H4 (cell line): ENCODE data around the gene ANO10. TPM values are rescaled to one million over a fixed set of nuclear protein-coding genes. Genes with fewer than 3 reads are reported as not detected.

Experiments
- DNase-seq: peaks from one replicate; pipeline ENCODE4 v3.0.0-alpha.2; 2015; ENCODE audit warnings: low spot score
- total RNA-seq: library from RNA; depleted of rRNA; stranded (reverse); fragments of >200 nt; shearing (Covaris generic); gene quantifications from 2 replicates; pipeline ENCODE4 v1.2.3, GENCODE V29; 2014

Gene ANO10
- total RNA-seq, 1 experiment from 2014 or later = 17.5 TPM

DNA sequence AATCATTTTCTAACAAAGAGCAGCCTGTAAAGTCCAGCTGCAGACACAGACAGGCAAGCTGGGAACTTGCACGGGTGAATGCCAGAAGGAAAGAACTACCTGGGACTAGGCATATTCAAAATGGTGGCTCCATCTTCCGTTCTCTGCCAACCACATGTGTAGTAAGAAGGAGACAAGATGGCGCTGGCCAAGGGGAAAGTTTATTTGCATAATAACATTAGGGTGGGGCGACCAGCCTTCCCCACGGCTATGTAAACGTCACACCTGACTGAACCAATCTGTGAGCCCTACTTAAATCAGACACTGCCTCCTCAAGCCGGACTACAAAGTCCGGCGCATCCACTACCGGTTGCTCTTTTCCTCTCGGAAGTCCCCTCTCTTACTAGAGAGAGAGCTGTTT lies 204.7 kb downstream of the ANO10 start:
- DNase-seq = no peak

DNA sequence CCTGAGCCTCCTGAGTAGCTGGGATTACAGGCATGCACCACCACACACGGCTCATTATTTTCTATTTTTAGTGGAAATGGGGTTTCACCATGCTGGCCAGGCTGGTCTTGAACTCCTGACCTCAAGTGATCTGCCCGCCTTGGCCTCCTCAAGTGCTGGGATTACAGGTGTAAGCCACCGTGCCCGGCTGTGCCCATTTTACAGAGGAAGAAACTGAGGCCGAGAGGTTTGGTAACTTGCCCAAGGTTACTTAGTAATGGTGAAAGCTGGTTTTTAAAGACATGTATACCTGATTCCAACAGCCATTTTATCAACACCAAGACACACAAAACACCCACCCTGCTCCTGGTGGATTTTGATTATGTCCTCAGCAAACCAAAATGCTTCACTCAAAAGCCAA lies 206.7 kb downstream of the ANO10 start:
- DNase-seq = no peak

DNA sequence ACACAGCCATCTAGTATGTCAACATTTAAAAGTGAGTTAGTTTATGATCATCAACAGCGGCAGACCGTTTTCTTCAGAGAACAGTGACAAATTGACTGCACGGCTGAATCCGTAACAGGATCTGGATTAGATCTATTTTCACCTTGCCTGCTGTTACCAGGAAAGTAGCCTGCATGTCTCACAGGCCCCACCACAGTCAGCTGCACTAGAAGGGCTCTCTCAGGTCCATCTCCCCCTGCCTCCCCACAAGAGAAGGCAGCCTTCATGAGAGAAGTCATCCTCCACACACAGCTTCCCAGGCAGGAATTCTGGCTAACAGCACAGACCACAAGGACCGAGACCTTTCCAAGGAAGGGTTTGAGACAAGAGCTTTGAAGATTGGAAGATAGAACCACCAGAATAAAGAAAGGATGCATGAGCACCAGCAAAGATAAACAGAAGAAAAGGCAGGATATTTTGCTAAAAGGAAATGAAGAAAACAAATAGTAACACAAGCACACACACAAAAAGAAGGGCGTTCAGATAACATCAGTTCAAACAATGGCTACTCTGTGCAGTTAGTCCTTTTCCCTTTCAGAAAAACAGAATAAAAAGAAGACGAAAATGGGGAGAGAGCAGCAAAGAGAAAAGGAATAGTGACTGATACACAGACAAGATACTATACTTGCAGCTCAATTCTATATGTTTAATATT lies 208.0 kb downstream of the ANO10 start:
- no peak for DNase-seq

DNA sequence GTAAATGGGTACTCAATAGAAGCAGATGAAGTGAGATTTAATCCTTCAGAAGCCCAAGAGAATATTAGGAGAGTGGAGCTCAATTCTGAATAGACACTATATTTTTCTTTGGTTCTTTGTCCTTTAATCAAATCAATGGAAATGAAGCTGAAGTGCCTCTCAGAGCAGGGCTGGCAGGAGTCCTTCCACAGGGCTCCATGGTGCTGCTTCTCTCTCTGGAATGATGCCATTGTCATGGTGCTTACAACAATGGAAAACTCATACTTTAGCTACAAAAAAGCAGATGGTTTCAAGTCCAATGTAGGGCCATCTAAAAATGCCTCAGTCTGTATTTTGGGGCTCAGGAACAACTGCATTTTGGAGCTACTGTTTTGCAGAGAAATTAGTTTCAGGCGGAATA lies 210.4 kb downstream of the ANO10 start:
- no peak for DNase-seq

- no peak for DNase-seq
These were observed 211.2 kb downstream of the ANO10 start for GRCh38 chr3:43410592-43410991.

- no peak for DNase-seq
These were observed 212.3 kb downstream of the ANO10 start for GRCh38 chr3:43409506-43409905.

DNA sequence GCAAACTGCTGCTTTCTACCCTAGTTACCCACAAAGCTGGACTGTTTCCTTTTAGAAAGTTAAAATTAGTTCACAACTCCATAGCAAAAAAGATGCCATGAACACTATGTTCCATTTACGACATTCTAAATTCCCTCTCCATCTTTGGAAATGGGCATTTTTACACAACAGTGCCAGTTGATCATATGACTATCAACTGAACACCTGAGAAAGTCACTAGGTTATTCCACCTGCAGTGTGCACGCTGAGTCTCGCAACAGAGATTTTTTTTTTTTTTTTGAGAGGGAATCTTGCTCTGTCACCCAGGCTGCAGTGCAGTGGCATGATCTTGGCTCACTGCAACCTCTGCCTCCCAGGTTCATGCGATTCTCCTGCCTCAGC lies 215.2 kb downstream of the ANO10 start:
- DNase-seq = no peak

- DNase-seq = no peak
These were observed 215.7 kb downstream of the ANO10 start for GRCh38 chr3:43405888-43406642.

DNA sequence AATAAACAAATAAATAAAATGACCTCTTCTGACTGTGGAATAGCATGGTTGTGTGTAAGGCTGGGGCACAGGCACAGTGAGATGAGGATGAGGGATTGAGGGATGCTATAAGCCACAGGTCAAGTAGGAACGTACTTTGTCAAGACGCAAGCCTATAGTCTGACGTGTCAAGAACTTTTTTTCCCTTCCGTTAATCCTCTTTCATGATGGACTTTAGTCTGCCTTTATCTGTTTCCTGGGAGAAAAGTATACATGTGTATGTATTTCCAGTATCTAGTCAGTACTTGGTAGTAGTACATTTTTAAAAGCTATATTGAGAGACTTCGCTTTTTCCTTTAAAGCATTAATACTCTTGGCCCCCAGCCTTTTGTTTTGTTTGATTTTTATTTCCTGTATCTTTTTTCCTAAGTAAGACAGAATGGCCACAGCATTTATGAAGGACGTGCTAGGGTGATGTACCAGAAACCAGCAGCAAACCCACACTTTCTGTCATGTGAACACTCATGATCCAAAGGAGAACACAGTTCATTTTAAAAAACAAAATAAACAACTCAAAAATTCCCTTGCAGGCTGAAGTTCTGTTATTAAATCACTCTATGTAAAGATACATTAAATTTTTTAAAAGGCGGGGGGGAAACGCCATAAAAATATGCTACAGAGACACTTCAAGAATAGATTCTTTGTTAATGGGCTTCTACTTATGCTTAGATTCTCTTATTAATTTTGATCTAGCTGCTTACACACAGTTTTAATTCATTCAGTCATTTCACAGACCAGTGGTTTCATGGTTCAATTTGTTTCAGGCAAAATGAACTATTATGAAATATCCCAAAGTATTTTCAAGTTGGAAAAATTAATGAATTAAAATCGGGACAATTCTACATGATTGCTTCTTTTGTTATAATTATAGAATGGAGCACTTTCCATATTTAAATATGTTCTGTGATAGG lies 220.8 kb downstream of the ANO10 start:
- no peak for DNase-seq

GRCh38 chr3:43400167-43400566 lies 221.6 kb downstream of the ANO10 start:
- DNase-seq = no peak

DNA sequence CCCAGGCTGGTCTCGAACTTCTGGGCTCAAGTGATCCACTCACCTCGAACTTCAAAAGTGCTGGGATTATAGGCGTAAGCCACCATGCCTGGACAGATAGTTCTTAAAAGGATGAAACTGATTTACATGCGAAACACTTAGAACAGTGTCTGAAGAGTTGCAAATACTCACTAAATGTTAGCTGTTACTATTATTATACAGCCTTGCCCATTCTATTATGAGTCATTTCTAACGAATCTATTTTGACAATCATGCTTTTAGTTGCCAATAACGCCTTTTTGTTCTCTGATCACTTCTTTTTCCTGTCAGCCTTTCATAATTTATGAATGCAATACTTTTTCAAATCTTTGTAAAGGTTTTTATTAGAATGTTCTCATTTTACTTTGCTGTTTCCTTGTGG lies 222.8 kb downstream of the ANO10 start:
- DNase-seq = no peak

GRCh38 chr3:43394041-43394554 lies 227.7 kb downstream of the ANO10 start:
- DNase-seq = no peak

DNA sequence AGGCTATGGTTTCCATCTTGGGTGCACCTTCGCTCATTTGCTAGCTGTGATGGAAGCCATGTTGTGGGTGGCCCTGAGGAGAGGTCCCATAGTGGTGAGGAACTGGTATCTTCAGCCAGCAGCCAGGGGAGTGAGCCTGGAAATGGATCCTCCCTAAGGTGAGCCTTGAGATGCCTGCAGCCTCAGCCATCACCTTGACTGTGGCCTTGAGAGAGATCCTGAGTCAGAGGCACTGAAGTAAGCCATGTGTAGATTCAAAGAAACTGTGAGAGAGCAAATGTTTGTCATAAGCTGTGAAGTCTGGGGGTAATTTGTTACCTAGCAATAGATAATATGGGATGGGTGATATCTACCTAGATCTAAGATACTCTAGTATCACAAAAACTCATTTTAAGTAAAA lies 230.2 kb downstream of the ANO10 start:
- DNase-seq = no peak

DNA sequence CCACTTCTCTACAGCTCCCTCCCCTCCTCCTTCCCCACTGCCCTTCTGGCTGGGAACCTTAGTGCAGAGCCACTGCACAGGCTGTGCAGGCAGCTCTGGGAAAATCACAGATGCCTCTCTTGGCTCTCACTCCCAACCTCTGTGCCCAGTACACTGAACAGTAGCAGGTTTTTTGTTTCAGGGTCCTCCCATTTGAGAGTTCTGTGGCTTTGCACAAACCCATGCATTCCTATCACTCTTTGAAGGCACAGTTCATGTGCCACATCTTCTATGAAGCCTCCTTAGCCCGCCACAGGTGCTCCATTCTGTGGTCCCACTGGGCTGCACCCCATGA lies 231.6 kb downstream of the ANO10 start:
- DNase-seq = no peak

- DNase-seq = peak; percentile 68
These were observed 232.2 kb downstream of the ANO10 start for GRCh38 chr3:43389388-43390254.

DNA sequence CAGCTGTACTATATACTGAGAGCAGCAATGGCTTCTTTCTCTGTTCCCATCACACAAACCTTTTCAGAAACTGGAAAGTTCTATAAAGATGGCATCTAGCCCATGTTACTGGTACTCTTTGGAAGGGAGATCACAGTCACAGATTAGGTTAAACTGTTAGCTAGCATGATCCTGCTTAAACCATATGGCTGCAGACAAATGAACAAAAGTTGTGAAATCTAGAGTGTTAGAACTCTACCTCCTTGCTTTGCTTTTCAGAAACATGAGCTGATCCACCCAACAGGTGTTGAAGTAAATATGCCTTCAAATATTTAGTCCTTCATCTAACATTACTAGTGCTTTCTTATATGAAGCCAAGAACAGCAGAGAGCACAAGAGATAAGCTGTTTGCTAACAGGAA lies 232.9 kb downstream of the ANO10 start:
- no peak for DNase-seq

- DNase-seq = no peak
These were observed 233.6 kb downstream of the ANO10 start for GRCh38 chr3:43388175-43388574.

GRCh38 chr3:43379343-43379742 lies 242.5 kb downstream of the ANO10 start:
- DNase-seq = no peak

GRCh38 chr3:43378066-43378935 lies 243.5 kb downstream of the ANO10 start:
- DNase-seq = no peak

- no peak for DNase-seq
These were observed 248.3 kb downstream of the ANO10 start for GRCh38 chr3:43373560-43373928.
